Measurements from ENCODE around the gene HLA-DRB5. TPM values are rescaled to one million over a fixed set of nuclear protein-coding genes. Genes with fewer than 3 reads are reported as not detected.
"Not testable (repeated sequence)": the region's sequence is repeated elsewhere in the genome, so short reads cannot be mapped to it uniquely, and the experiment has no call there.

Gene HLA-DRB5
- total RNA-seq, 1 donor from 2014 or later = 14.0 TPM

DNA sequence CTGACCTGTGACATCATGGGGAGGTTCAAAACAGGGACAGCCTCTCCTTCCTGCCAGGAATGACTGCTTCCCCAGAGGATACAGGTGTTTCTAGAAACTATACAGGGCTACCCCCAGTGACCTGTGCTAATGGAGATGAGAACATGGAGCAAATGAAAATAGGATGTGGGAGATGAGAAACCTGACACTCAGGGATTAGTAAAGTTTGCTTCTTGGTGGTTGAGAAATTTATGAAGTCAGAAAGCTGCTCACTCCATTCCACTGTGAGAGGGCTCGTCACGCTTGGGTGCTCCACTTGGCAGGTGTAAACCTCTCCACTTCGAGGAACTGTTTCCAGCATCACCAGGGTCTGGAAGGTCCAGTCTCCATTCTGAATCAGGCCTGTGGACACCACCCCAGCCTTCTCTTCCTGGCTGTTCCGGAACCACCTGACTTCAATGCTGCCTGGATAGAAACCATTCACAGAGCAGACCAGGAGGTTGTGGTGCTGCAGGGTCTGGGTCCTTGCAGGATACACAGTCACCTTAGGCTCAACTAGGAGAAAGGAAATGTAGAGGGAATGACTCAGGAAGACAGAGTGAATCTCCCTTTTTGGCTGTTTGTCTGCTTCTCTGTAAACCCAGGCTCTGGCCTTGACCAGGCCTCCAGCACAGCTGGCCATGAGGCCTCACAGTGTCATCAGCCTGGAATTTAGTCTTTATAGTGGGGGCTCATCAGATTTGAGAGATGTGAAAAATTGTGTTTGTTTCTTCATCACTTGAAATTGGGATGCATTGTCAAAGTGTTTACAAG, 10.8 kb downstream of the HLA-DRB5 start:
- no peak for DNase-seq (ENCODE audit: low spot score)
- intact Hi-C loops (cut with DNase I) = no loop called here

GRCh38 chr6:32517654-32518445, 12.2 kb downstream of the HLA-DRB5 start:
- no peak for DNase-seq (ENCODE audit: low spot score)
- intact Hi-C loops (cut with DNase I) = no loop called here

GRCh38 chr6:32501016-32501415, 29.1 kb downstream of the HLA-DRB5 start:
- intact Hi-C loops (cut with DNase I) = no loop called here

DNA sequence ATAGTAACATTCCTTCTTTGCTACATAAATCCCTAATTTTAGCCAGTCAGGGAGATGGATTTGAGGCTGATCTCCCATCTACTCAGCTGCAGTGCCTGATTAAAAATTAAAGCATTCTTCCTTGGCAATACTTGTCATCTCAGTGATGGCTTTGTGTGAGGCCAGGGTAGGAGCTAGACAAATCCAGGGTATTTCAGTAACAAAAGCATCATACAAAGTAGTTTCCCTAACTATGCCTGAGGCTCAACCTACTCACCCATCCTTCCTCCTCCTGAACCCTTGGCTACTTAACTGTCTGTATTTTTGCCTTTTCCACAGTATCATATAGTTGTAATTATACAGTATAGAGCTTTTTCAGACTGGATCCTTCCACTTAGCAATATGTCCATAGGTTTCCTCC, 37.7 kb downstream of the HLA-DRB5 start:
- intact Hi-C loops (cut with DNase I) = no loop called here
- no peak for DNase-seq (ENCODE audit: low spot score)

More at GRCh38 chr6:32501016-32501415, 29.1 kb downstream of the HLA-DRB5 start:
- no peak for DNase-seq (ENCODE audit: low spot score)

- intact Hi-C loops (cut with DNase I) = no loop called here
- no peak for DNase-seq (ENCODE audit: low spot score)
Measured at GRCh38 chr6:32491700-32492099, 38.4 kb downstream of the HLA-DRB5 start.

DNA sequence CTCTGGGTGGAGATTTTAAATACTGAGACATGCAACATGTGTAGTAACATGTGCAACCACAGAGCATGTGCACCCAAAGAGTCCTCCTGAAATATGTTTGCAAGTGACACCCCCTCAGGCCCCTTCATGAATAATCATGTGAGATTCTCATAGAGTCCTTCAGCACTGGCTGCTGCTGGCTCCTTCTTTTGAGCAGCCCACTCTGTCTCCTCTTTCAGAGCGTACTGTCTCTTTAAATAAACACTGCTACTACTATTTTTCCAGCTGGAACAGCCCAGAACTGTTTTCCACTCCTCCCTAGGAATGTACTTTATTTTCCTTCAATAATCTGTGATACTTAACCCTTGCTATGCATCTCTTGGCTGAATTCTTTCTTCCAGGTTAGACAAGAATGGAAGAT, 42.0 kb downstream of the HLA-DRB5 start:
- intact Hi-C loops (cut with DNase I) = no loop called here
- DNase-seq (ENCODE audit: low spot score) = no peak

DNA sequence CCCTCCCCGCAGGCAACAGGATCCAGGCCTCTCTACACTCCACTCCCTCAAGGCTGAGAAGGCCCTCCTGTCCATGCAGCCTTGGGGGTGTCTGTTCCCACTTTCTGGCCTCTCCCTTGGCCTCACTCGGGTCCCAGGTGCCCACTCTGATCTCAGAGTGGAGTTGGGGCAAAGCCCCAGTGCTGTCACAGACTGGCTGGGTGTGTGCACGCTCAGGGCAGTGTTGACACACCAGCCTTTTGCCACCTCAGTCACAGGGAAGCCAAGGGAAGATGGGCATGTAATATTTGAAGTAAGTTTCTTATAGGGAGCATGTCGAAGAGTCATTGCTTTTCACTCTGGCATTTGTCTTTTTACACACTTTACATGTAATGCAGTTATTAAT, 45.5 kb downstream of the HLA-DRB5 start:
- intact Hi-C loops (cut with DNase I) = no loop called here
- no peak for DNase-seq (ENCODE audit: low spot score)

- intact Hi-C loops (cut with DNase I) = no loop called here
- DNase-seq (ENCODE audit: low spot score) = no peak
Measured at GRCh38 chr6:32483968-32484613, 46.0 kb downstream of the HLA-DRB5 start.

GRCh38 chr6:32475392-32476206, 54.5 kb downstream of the HLA-DRB5 start:
- intact Hi-C loops (cut with DNase I) = no loop called here
- no peak for DNase-seq (ENCODE audit: low spot score)

GRCh38 chr6:32473376-32474348, 56.4 kb downstream of the HLA-DRB5 start:
- intact Hi-C loops (cut with DNase I); DNase-seq (ENCODE audit: low spot score): not testable (repeated sequence)

DNA sequence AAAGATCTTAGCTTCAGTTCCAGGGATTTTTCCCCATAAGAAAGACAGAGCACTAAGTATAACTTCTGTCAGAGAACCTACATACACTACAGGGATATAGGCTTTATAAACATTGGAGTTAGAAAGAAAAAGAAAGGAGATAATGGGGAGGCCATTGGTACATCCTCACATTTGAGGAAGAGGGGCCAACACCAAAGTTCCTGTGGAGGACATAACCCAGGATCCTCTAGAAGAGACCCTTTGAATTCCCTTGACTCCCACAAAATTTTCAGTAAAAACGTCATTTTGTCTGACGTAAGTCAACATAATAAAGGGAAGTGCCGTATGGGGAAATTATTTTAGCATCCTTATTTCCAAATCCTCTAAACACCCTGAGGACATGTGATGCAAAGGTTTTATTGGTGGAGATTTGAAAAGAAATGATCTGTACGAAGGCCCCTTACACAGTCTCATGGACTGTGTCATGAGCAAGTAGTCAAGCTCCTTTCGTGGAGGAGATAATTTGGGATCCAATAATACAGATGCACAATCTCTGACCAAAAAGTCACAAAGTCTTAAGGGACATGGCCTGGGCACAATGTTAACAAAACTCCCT, 57.2 kb downstream of the HLA-DRB5 start:
- intact Hi-C loops (cut with DNase I) = no loop called here
- DNase-seq (ENCODE audit: low spot score) = no peak

DNA sequence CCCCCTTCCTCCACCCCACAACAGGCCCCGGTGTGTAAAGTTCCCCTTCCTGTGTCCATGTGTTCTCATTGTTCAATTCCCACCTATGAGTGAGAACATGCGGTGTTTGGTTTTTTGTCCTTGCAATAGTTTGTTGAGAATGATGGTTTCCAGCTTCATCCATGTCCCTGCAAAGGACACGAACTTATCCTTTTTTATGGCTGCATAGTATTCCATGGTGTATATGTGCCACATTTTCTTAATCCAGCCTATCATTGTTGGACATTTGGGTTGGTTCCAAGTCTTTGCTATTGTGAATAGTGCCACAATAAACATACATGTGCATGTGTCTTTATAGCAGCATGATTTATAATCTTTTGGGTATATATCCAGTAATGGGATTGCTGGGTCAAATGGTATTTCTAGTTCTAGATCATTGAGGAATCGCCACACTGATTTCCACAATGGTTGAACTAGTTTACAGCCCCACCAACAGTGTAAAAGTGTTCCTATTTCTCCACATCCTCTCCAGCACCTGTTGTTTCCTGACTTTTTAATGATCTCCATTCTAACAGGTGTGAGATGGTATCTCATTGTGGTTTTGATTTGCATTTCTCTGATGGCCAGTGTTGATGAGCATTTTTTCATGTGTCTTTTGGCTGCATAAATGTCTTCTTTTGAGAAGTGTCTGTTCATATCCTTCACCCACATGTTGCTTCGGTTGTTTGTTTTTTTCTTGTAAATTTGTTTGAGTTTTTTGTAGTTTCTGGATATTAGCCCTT, 62.2 kb downstream of the HLA-DRB5 start:
- intact Hi-C loops (cut with DNase I); DNase-seq (ENCODE audit: low spot score): not testable (repeated sequence)

Other genes starting within 250 kb of the HLA-DRB5 start
- not detected for gene TSBP1, start 158.4 kb downstream of the HLA-DRB5 start, total RNA-seq
- gene BTNL2, start 123.1 kb downstream of the HLA-DRB5 start, total RNA-seq = not detected
- 94.0 TPM for gene HLA-DRA, start 90.4 kb downstream of the HLA-DRB5 start, total RNA-seq
- gene HLA-DRB1, start 59.6 kb upstream of the HLA-DRB5 start, total RNA-seq = 27.6 TPM
- gene HLA-DQA1, start 107.1 kb upstream of the HLA-DRB5 start, total RNA-seq = 5.2 TPM
- 3.7 TPM for gene HLA-DQB1, start 136.4 kb upstream of the HLA-DRB5 start, total RNA-seq
- 2.8 TPM for gene HLA-DQA2, start 211.1 kb upstream of the HLA-DRB5 start, total RNA-seq
- 2.9 TPM for gene HLA-DQB2, start 233.2 kb upstream of the HLA-DRB5 start, total RNA-seq